Measurements from ENCODE around the gene SPATA31C2. TPM values are rescaled to one million over a fixed set of nuclear protein-coding genes. Genes with fewer than 3 reads are reported as not detected.

SPATA31C2 gene
- total and polyA plus RNA-seq, 5 experiments from 2014 or later = not detected

Other genes with a start within 250 kb of the SPATA31C2 start
- not detected for gene SPATA31C1, start 220.5 kb downstream of the SPATA31C2 start, total RNA-seq
- gene SPATA31C1, start 220.5 kb downstream of the SPATA31C2 start, polyA plus RNA-seq = not detected
- gene CDK20, start 163.9 kb downstream of the SPATA31C2 start, total RNA-seq = 10 to 100 TPM in 1 of 2 experiments, 1 to 10 TPM in 1; 9.0 to 11.7 TPM
- 1 to 10 TPM; 4.3 to 6.0 (median 5.9) TPM for gene CDK20, start 163.9 kb downstream of the SPATA31C2 start, polyA plus RNA-seq
- gene SPIN1, start 250.0 kb upstream of the SPATA31C2 start, total RNA-seq = 10 to 100 TPM; 37.4 to 37.5 TPM
- gene SPIN1, start 250.0 kb upstream of the SPATA31C2 start, polyA plus RNA-seq = 10 to 100 TPM; 22.4 to 26.7 (median 24.0) TPM